ENCODE results near the gene LHB. TPM values are rescaled to one million over a fixed set of nuclear protein-coding genes. Genes with fewer than 3 reads are reported as not detected.
A peak's percentile ranks its signal among the peaks of the same experiment; 100 is the strongest.
"Not testable (repeated sequence)": the region's sequence is repeated elsewhere in the genome, so short reads cannot be mapped to it uniquely, and the experiment has no call there.

LHB gene
- total RNA-seq, 1 experiment from 2014 or later: not detected

DNA sequence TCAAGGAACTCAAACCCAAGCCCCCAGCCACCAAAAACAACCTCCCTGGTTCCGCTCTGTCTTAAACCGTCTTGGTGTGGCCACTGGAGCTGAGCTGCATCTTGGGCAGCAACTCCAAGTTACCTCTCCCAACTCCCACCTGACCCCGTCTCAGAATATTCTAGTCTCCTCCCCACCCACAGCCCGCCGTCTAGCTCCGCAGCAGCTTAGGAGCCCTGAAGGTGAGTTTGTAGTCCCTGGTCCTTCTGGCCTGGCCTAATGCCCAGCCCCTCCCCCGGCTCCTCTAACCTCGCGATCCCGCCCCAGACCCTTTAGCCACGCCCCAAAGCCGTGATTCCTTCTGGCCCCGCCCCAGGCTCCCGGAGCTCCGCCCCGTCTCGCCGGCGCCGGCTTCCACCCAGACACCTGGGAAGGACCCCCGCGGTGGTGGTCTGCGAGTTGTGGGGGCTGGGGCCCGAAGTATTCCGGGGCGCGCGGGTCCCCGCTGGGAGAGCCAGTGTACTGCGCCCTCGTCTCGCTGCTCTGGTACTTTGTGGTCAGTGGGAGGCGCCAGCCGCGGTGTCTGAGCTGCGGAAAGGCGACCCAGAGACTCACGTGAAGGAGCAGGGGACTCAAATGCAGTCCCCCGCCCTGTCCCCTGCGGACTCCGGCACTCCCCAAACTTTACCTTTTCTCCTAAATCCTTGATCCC is 2.5 kb upstream of the LHB start:
- Histone ChIP-seq H3K27me3 (peaks cover 11% of the 10 kb centered on the region), H3K9me3 (no peaks in the 10 kb centered on the region), H3K4me3 (peak overlapping the region; percentile 40), H3K36me3 (peaks cover 16% of the 10 kb centered on the region)
- DNase-seq: peak; percentile 64

DNA sequence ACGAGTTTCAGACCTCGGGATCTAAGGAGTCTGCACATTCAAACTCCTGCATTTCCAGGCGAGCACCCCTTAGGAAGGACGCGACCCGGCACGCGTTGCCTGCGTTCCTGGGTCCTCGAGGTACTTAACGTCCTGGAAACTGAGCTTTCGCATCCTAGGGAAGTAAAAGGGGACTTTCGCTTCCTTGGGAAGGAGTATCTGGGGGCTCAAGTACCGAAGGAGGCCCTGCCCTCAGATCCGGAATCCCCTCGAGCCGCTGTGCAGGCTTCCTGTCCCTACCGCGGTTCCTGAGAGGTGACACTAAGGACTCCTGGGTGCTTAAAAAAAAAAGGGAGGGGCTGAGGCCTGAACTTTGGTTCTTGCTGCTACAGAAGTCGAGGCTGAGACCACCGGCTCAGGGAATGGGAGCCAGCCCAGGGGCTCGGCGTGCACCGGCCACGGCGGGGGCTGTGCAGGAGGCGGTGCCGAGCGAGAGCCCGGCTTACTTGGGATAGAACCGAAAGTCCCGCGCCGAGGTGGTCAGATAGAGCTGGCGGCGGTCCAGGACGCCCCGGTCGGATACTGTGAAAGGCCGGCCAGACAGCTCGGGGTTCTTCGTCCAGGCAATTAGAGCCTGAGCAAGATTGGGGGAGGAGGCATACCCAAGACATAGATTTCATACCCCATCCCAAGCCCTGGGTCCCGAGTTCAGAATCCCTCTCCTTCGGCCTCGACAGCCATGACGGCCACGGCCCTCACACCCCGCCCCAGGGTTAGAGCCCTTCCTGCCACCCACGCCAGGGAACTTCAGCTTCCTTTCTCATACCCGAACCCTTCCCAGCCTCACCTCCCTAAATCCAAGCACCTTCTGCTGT is 1.7 kb upstream of the LHB start:
- Histone ChIP-seq H3K36me3 (peaks cover 24% of the 10 kb centered on the region), H3K27me3 (peaks cover 11% of the 10 kb centered on the region)
- not testable (repeated sequence) for H3K4me3 ChIP-seq, H3K9me3 ChIP-seq, DNase-seq

DNA sequence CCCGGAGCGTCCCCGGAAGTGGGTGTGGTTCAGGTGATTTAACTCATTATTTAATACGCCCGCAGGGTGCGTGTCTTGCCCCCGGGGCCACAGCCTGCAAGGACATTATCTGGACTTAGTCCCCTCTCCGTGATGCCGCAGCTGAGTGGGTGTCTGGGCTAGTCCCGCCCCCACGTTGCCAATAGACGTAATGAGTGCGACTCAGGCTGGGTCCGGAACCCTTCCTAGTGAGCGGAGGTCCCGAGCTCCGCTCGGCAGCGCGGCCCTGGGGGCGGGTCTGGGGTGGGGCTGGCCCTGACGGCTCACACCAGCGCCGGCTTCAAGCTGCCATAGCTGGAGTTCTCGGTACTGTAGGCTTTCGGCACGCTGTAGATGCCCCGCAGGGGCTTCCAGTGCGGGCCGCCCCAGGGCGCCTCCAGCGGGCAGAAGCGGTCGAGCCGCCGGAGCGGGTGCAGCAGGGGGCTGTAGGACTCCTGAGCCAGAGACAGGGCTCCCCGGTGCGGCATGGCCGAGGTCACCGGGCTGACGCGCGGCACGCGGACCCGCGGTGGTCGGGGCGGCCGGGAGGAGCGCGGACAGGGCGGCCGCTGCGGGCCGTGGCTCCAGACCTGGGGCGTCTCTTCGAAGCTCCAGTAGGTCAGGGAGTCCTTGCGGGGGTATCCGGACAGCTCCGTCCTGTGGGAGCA is 918 bp upstream of the LHB start:
- DNase-seq: peak; percentile 60

GRCh38 chr19:49016067-49016839 is 638 bp downstream of the LHB start:
- H3K27me3 ChIP-seq: peaks cover 11% of the 10 kb centered on the region
- DNase-seq: no peak
- H3K36me3 ChIP-seq: peaks cover 41% of the 10 kb centered on the region

More for the DNA sequence above, 918 bp upstream of the LHB start:
- H3K4me3 ChIP-seq: no peak overlapping the region
- peaks cover 28% of the 10 kb centered on the region for H3K36me3 ChIP-seq
- H3K9me3 ChIP-seq: no peaks in the 10 kb centered on the region
- H3K27me3 ChIP-seq: peaks cover 11% of the 10 kb centered on the region

GRCh38 chr19:49014870-49015255 is 2.0 kb downstream of the LHB start:
- no peak for DNase-seq
- H3K36me3 ChIP-seq: peaks cover 51% of the 10 kb centered on the region
- H3K4me3 ChIP-seq: no peak overlapping the region
- no peaks in the 10 kb centered on the region for H3K9me3 ChIP-seq
- peaks cover 11% of the 10 kb centered on the region for H3K27me3 ChIP-seq

More at GRCh38 chr19:49016067-49016839, 638 bp downstream of the LHB start:
- no peaks in the 10 kb centered on the region for H3K9me3 ChIP-seq
- H3K4me3 ChIP-seq: no peak overlapping the region

DNA sequence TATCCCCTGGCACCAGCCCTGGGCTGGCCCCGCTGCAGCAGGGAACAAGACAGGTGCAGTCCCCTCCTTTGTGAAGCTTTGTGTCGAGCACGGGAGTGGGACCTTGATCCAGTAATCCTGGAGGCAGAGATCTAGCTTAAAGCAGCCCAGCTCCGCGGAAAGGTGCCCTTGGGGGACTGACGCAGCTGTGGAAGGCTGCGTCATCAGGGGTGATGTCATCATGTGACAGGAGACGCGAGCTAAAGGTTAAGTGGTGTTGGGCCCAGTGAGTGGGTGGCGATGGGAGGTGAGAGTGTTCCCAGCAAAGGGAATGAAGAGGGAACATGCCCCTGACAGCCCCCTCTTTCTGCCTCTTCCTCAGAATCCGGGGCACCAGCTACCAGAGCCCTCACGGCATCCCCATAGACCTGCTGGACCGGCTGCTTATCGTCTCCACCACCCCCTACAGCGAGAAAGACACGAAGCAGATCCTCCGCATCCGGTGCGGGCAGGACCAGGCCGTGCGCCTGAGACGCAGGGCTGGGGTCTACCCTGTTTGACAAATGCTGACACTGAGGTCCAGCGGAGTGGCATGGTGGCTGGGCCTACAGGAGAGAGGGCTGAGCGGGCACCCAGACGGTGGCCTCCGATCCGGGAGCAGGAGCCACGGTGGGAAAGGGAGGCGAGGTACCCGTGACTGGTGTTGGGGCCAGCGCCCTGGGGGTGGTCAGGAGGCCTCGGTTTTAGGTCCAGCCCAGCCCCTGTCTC is 2.6 kb downstream of the LHB start:
- Histone ChIP-seq H3K4me3 (no peak overlapping the region), H3K9me3 (no peaks in the 10 kb centered on the region), H3K27me3 (peaks cover 6% of the 10 kb centered on the region), H3K36me3 (peaks cover 56% of the 10 kb centered on the region)
- DNase-seq: no peak

DNA sequence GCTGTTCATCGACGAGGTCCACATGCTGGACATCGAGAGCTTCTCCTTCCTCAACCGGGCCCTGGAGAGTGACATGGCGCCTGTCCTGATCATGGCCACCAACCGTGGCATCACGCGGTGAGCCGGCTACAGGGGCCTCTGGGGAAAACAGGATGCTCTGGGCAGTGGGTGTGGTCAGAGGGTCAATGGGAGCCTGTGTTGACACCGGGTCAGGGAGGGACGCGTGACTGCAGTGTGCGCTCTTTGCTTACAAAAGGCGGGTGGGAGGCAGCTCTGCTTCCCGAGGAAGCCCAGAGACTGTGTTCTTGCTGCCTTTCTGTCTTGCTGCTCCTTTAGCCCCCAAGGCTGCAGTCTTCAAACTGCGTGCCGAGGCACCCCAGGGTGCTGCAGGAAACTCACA is 5.7 kb downstream of the LHB start:
- Histone ChIP-seq H3K4me3 (no peak overlapping the region), H3K27me3 (no peaks in the 10 kb centered on the region), H3K9me3 (no peaks in the 10 kb centered on the region), H3K36me3 (peaks cover 80% of the 10 kb centered on the region)
- no peak for DNase-seq

- no peak for DNase-seq
- H3K4me3 ChIP-seq: no peak overlapping the region
Observed at GRCh38 chr19:49010453-49010852, 6.4 kb downstream of the LHB start.

GRCh38 chr19:49009828-49010227 is 7.1 kb downstream of the LHB start:
- H3K27me3 ChIP-seq: no peaks in the 10 kb centered on the region
- no peak for DNase-seq
- no peak overlapping the region for H3K4me3 ChIP-seq
- H3K36me3 ChIP-seq: peaks cover 81% of the 10 kb centered on the region
- H3K9me3 ChIP-seq: no peaks in the 10 kb centered on the region

More at GRCh38 chr19:49010453-49010852, 6.4 kb downstream of the LHB start:
- H3K27me3 ChIP-seq: no peaks in the 10 kb centered on the region
- no peaks in the 10 kb centered on the region for H3K9me3 ChIP-seq
- peaks cover 82% of the 10 kb centered on the region for H3K36me3 ChIP-seq

DNA sequence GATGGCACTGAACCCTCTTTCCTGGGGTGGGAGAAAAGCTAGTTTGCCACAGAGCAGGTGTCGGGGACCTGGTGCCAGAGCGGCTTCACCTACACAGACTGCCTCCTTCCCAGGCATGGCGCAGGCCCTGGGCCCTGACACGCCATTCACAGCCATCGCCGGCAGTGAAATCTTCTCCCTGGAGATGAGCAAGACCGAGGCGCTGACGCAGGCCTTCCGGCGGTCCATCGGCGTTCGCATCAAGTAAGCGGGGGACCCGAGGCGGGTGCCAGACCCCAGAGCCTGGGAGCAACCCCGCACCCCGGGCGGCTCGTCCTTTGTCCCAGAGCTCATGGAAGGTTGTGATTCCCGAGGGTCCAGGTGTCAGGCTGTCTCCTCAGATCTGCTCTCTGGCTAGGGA is 10.0 kb downstream of the LHB start:
- Histone ChIP-seq H3K9me3 (no peaks in the 10 kb centered on the region), H3K36me3 (peaks cover 82% of the 10 kb centered on the region), H3K27me3 (no peaks in the 10 kb centered on the region), H3K4me3 (no peak overlapping the region)
- no peak for DNase-seq

DNA sequence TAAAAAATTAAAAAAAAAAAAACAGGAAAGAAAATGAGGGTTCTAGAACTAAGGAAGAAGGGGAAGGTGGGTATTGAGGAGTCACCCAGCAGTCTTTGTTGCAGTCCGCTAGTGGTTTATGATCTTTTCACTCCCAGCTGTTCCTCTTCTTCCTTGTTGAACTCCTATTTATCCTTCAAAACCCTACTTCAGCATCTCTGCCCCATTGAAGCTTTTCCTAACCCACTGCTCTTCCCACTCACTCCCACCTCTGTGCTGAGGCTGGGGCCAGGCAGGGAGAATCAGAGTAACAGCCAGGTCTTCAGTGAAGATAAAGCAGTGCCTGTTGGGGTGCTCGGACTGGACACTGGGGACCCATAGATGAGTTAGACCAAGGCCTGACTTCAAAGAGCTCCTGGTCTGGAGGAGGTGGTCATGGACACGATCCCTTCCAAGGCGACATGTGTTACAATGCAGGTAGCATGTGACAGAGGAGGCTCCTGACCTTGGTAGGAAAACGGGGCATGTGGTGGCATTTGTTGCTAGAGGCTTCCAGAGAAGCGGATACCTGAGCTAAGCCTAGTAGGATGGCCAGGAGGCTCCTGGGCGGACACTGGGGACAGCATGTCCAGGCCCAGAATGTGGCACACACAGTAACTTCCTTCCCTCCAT is 11.8 kb downstream of the LHB start:
- Histone ChIP-seq H3K27me3 (no peaks in the 10 kb centered on the region), H3K36me3 (peaks cover 82% of the 10 kb centered on the region), H3K9me3 (no peaks in the 10 kb centered on the region), H3K4me3 (no peak overlapping the region)
- DNase-seq: no peak

DNA sequence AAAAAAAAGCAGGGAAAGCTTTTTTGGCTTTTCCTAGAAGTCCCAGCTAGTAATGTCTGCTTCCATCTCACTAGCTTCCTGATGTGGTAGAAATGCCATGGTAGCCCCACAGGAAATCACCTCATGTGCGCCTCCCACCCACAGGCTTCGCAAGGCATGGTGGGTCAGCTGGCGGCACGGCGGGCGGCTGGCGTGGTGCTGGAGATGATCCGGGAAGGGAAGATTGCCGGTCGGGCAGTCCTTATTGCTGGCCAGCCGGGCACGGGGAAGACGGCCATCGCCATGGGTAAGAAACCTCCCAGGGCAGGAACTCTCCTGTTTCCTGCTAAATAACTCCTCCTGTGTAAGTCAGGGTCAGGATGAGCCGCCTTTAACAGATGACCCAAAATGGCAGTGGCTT is 12.8 kb downstream of the LHB start:
- H3K36me3 ChIP-seq: peaks cover 84% of the 10 kb centered on the region
- H3K4me3 ChIP-seq: no peak overlapping the region
- no peak for DNase-seq
- no peaks in the 10 kb centered on the region for H3K9me3 ChIP-seq
- H3K27me3 ChIP-seq: no peaks in the 10 kb centered on the region

GRCh38 chr19:48999481-49000325 is 17.2 kb downstream of the LHB start:
- no peaks in the 10 kb centered on the region for H3K27me3 ChIP-seq
- no peaks in the 10 kb centered on the region for H3K9me3 ChIP-seq
- H3K36me3 ChIP-seq: peaks cover 68% of the 10 kb centered on the region
- no peak for DNase-seq
- no peak overlapping the region for H3K4me3 ChIP-seq

- DNase-seq: peak; percentile 55
- Histone ChIP-seq H3K27me3 (no peaks in the 10 kb centered on the region), H3K9me3 (no peaks in the 10 kb centered on the region), H3K36me3 (peaks cover 53% of the 10 kb centered on the region), H3K4me3 (no peak overlapping the region)
Observed at GRCh38 chr19:48997972-48998371, 18.9 kb downstream of the LHB start.

- Histone ChIP-seq H3K36me3 (peaks cover 43% of the 10 kb centered on the region), H3K9me3 (no peaks in the 10 kb centered on the region), H3K27me3 (no peaks in the 10 kb centered on the region), H3K4me3 (peak overlapping the region; percentile 90)
- peak; percentile 31 for DNase-seq
Observed at GRCh38 chr19:48994035-48994386, 22.9 kb downstream of the LHB start.
